Measurements from ENCODE around the gene MTRR. TPM values are rescaled to one million over a fixed set of nuclear protein-coding genes. Genes with fewer than 3 reads are reported as not detected.

Gene MTRR
- total and polyA plus RNA-seq, 2 of the 8 experiments (the other 6 are each of a cell fraction or from before 2014, with no cell fraction given): 36.4 to 53.8 TPM

- ChIA-PET CTCF (ENCODE audit: partially characterized antibody) (interaction anchor here (0.5 to 2.4 kb wide), 3 partner anchors 29 to 57 kb away, joined by 3 to 7 read pairs (median 3); no protein-coding TSS in a partner anchor), POLR2A (ENCODE audit: partially characterized antibody) (no interaction called here)
- Histone ChIP-seq H3K9ac (replicated peaks in 1 of 4; ENCODE audit: extremely low read depth in 1 of 4, low read depth in 3 of 4, low read length in 3 of 4) (no peak overlapping the region), H2BK15ac (ENCODE audit: low read length) (no peak overlapping the region), H3K23me2 (ENCODE audit: low read depth, low read length) (no peaks in the 10 kb centered on the region), H3K14ac (ENCODE audit: insufficient read length) (no peak overlapping the region), H3K56ac (replicated peaks; ENCODE audit: insufficient read length, low read depth, low read length) (no peak overlapping the region), H4K5ac (ENCODE audit: insufficient read length, low read depth, low read length) (no peak overlapping the region), H3K27ac (ENCODE audit: low read depth, low read length) (no peak overlapping the region), H4K8ac (ENCODE audit: extremely low read depth, insufficient read depth, low read length) (no peak overlapping the region), H3K79me2 (ENCODE audit: control insufficient read depth in 1 of 2, insufficient read depth in 2 of 2, low read length in 2 of 2) (peaks cover 0 to 2% of the 10 kb centered on the region in 2 experiments; a peak in 1 of 4 replicates), H2BK12ac (ENCODE audit: low read depth, low read length) (no peak overlapping the region), H4K20me1 (replicated peaks in 1 of 2; ENCODE audit: control insufficient read depth in 1 of 2, insufficient read depth in 2 of 2, low read length in 2 of 2) (peaks cover 0 to 2% of the 10 kb centered on the region in 2 experiments), H3K4me2 (ENCODE audit: insufficient read depth in 1 of 2, low read depth in 2 of 2, low read length in 2 of 2) (no peak overlapping the region), H3K79me1 (ENCODE audit: low read depth, low read length) (no peaks in the 10 kb centered on the region), H2AFZ (ENCODE audit: low read length) (no peak overlapping the region), H3K23ac (ENCODE audit: insufficient read length) (no peak overlapping the region), H2BK5ac (ENCODE audit: low read depth, low read length) (no peak overlapping the region), H3K4ac (replicated peaks; ENCODE audit: insufficient read length, low read depth, low read length) (no peak overlapping the region), H4K91ac (replicated peaks; ENCODE audit: insufficient read length, low read length) (no peak overlapping the region), H2BK20ac (ENCODE audit: low read length) (no peak overlapping the region), H2BK120ac (replicated peaks; ENCODE audit: low read depth, low read length) (no peak overlapping the region), H2AK5ac (ENCODE audit: low read depth, low read length) (no peak overlapping the region), H3K9me3 (ENCODE audit: insufficient read depth in 2 of 2, low read depth in 1 of 2, low read length in 1 of 2) (no peaks in the 10 kb centered on the region), H3K36me3 (ENCODE audit: control insufficient read depth in 2 of 4, insufficient read depth in 4 of 4, low read length in 3 of 4) (peaks cover 12 to 72% (median 32%) of the 10 kb centered on the region in 4 experiments), H3K4me3 (ENCODE audit: extremely low read depth in 1 of 4, insufficient read depth in 2 of 4, low read depth in 3 of 4, low read length in 4 of 4) (no peak overlapping the region), H3K4me1 (replicated peaks in 1 of 4; ENCODE audit: control insufficient read depth in 3 of 4, insufficient read depth in 4 of 4, low read length in 3 of 4) (no peaks in the 10 kb centered on the region), H3K18ac (ENCODE audit: extremely low read depth, low read length) (no peak overlapping the region), H3K27me3 (replicated peaks in 1 of 4; ENCODE audit: control insufficient read depth in 3 of 4, extremely low read depth in 1 of 4, insufficient read depth in 3 of 4, low read length in 3 of 4) (no peaks in the 10 kb centered on the region)
- TF ChIP-seq KDM4A (IDR thresholded peaks at IDR 0.05; ENCODE audit: low read depth, low read length, severe bottlenecking): no peak
- no peak for TF ChIP-seq CREB1 (IDR thresholded peaks at IDR 0.05)
- TF ChIP-seq ZNF274 (IDR thresholded peaks at IDR 0.05; ENCODE audit: borderline replicate concordance, extremely low read depth, low read length): no peak
- TF ChIP-seq FOSL1 (IDR thresholded peaks at IDR 0.05; ENCODE audit: insufficient read depth, low read depth, low read length): no peak
- TF ChIP-seq CHD2 (IDR thresholded peaks at IDR 0.05; ENCODE audit: low read length): no peak
- TF ChIP-seq HDAC2 (IDR thresholded peaks at IDR 0.05; ENCODE audit: borderline replicate concordance in 1 of 2, low read depth in 2 of 2, low read length in 2 of 2): no peak
- no peak for TF ChIP-seq RFX5 (IDR thresholded peaks at IDR 0.05; ENCODE audit: borderline replicate concordance, low read depth, low read length)
- TF ChIP-seq MAFK (IDR thresholded peaks at IDR 0.05; ENCODE audit: low read depth, low read length): no peak
- no peak for TF ChIP-seq SRF (IDR thresholded peaks at IDR 0.05; ENCODE audit: low read depth, low read length)
- TF ChIP-seq, protein P1, sequence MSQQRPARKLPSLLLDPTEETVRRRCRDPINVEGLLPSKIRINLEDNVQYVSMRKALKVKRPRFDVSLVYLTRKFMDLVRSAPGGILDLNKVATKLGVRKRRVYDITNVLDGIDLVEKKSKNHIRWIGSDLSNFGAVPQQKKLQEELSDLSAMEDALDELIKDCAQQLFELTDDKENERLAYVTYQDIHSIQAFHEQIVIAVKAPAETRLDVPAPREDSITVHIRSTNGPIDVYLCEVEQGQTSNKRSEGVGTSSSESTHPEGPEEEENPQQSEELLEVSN (IDR thresholded peaks at IDR 0.05): no peak
- no peak for TF ChIP-seq TBP (IDR thresholded peaks at IDR 0.05; ENCODE audit: low read depth, low read length)
- no peak for TF ChIP-seq BCL11A (IDR thresholded peaks at IDR 0.05; ENCODE audit: low read depth in 2 of 2, low read length in 2 of 2)
- 92% methylated on average over 9 of the region's 9 CpGs; no CpG with 5 or more reads in 1 of the 2 experiments for WGBS, 2 experiments (ENCODE audit: extremely low coverage in 1 of 2, insufficient coverage in 1 of 2, insufficient read length in 1 of 2, insufficient replicate concordance in 2 of 2, low coverage in 1 of 2, low lambda C conversion rate in 2 of 2, missing lambda C conversion rate in 1 of 2)
- no peak for FAIRE-seq
- DNase-seq (ENCODE audit: low read depth in 1 of 2, low spot score in 2 of 2): no peak
These were observed 20.0 kb downstream of the MTRR start for GRCh38 chr5:7888901-7889300.

All from H1 (cell line).